GM19035 (cell line): Measurements from ENCODE around the gene RELL1.

Experiments
- ATAC-seq: cut with Tn5 transposase; IDR thresholded peaks from one replicate; pipeline ENCODE4 v1.9.1; 2021; ENCODE audit not compliant: unreplicated experiment

Gene RELL1

DNA sequence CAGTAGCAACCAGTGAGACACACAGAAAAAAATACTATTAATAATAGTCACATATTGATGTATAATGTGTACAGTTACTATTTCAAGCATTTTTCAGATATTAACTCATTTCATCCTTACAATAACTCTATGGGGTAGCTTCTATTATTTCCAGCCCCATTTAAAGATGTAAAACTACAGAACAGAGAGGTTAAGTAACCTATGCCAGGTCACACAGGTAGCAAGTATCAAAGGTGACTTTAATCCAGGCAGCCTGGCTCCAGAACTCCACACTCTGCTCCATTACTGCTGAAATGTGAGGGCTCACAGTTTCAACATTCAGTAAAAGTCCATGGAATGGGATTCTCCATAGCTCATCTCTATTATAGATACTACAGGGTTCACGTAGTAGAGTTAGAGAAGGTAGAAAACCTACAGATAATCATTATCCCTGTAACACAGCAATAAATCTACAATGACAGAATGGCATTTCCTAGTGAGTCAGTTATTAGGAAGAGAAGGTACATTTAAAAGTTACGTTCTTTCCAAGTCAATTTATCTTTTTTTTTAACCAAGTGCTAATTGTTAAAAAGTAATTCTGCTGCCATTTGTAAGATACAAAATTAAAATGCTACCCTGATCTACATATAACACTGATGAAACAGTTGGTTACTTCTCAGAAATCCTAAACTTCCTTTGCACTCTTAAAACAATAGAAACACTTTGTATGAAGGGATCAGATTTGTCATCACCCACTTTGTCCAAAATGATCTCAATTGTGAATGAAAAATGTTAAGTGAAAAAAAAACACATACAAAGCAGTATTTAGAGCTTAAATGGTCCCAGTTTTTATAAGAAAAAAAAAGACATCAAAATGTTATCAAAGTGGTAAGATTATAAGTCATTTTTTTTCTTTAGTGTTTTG lies 18.7 kb downstream of the RELL1 start:
- ATAC-seq = no peak

DNA sequence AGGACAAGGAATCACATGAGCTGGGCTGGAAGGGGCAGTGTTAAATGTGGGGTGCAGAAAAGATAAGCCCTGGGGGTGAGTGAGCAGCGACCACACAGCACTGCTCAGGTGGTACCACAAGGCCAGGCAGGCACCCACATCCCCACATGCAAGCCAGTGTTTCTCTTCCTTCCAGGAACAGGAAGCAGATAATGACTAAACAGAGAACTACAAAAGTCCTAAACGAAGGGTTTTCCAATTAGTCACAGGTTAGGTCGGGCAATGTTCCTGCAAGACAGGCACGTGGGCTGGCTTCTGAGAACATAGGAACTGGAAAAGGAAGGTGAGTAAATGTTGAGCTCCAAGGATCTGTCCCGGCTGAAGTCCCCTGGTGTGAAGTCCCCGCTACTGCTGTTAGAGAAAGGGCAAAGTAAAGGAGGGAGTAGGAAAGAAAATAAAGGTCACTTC lies 19.5 kb downstream of the RELL1 start:
- no peak for ATAC-seq

DNA sequence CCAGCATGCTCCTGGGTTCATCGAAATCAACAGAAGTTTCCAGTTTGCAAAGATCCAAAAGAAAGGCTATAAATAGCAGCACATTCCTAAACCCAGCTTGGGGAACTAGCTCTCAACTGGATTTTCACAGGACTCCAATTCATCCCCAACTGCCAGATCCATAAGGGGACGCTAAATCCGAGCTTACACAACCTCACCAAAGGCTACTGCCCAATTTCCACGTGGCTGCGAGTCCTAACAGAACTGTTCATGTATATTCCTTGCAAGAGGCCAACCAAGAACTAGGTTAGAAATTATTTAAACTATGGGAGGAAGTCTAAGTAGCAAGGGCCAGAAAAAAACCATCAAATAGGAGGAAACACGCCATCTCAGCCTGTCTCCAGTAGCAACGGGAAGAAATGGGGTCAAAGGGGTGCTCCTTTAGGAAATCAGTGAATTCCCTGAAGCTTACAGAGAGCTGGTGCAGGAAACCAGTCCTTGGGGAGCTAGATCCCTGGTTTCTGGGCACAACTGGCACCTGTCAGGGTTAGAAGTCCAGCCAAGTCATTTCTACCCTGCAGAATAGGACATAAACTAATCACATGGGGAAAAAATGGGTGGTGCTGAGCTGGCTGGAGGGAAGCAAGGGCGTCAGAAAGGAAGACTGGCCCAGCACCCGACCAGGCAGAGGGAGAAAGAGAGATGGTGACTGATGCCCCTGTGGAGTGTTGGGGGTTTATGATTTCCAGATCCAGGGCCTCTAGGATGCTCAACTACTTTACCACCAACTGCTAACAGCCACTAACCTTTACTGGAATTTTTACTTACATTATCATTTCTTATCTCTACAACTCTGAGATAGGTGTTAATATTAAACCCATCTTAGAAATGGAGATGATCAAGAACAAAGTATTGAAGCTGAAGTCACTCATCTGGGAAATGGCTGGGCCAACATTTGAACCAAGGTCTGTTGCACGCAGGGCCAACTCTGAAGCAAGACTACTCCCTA lies 20.5 kb downstream of the RELL1 start:
- no peak for ATAC-seq

DNA sequence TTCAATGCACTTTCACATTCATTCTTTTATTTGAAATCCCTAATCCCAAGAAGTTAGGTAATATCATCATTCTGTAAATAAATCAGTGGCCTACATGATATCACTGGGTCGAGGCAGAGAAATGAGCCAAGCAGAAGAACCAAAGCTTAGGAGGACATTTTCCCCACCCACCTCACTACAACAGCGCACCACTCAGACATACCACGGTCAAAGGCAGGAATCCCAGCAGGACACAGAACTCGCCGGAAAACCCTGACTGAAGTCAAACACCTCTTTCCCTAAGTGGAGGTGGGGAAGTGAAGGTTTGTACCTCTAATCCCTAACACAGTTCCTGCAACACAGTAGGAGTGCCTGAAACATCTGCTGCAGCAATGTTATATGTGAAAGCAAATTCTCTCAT lies 21.5 kb downstream of the RELL1 start:
- ATAC-seq = no peak

DNA sequence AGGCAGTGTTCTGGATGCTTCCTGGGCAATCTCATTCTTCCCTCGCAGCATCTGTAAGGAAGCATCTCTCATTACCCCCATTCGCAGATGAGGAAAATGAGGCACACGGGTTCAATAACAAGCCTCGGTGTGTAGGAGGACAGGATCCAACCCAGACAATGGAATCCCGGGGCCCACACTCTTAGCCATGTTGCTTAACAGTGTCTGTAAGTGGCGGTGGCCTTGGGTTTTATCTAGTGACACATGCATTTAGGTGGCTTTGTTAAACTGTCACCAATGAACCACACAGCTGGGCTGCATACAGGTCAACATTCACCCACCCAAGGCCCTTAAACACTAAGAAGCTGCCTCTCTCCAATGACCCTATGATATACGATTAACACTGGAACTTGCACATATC lies 22.6 kb downstream of the RELL1 start:
- ATAC-seq = no peak

DNA sequence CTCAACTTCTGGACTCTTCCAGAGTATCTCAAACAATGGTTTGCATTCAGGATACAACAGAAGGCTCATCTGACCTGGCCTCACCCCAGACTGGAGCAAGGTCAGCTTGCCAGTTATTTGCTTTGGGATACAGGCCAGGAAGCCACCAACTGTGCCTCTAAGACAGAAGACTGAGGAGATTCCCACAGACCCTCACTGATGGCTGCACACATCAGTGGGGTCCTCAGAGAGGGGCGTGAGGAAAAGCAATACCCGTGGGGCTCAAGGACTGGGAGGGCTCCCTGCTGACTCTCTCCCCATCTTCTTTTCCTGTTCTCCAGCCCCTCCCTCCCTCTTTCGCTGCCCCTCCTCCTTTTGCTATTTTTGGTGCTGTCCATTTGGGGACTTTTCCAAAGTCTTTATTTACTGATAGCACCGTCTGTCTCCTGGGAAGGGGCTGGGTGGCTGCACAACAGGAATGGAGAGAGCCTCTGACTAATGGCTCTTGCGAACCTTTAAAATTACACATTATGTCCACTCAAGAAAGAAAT lies 23.2 kb downstream of the RELL1 start:
- ATAC-seq = no peak

DNA sequence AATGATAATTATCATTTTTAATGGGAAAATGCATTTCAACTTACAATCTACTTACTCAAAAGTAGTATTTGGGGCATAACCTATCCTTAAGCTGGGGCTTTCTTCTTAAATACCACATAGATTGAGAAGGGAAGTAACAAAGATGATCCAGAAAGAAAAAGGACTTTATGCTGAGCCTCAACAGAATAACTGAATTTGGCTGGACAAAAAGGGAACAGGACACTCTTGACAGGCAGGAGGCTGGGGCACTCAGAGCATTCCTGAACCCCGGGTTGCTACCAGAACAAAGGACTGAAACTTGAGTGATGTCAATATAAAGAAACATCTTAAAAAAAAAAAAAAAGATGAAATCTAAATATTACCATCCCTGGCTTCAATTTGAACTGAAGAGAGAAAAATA lies 23.9 kb downstream of the RELL1 start:
- no peak for ATAC-seq

DNA sequence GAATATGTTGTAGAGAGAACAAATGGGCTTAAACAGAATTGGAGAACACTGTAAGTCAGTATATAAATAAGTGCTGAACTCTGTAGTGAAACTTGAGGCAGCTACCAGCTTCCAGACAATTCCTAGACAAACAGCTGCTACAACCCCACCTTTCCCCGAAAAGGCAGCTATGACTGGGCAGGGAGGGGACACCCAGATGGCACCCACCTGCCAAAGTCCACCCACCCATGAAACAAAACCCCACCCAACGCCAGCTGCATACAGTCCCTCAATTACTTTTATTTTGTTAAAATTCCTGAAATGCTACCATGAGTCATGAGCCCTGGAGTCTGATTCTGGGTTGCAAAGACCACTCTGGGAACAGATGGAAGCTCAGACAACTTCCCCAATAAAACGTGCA lies 24.4 kb downstream of the RELL1 start:
- ATAC-seq = no peak

DNA sequence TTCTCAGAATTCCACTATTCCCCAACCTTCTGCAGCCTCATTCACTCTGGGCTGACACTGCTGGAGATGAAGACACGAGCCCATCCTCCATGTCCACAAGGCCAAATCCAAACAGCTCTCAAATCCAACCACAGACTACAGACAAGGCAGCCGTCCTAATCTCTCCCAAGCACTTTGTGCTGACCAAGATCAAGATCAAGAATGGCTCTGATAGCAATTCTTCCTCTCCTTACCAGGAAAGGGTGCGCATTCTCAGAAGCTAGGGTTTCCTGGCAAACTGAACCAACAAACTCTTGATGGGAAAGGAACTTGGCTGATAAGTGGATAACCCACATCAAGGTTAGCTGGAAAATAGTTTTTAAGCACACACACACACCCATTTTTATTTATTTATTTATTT lies 26.5 kb downstream of the RELL1 start:
- ATAC-seq = no peak

DNA sequence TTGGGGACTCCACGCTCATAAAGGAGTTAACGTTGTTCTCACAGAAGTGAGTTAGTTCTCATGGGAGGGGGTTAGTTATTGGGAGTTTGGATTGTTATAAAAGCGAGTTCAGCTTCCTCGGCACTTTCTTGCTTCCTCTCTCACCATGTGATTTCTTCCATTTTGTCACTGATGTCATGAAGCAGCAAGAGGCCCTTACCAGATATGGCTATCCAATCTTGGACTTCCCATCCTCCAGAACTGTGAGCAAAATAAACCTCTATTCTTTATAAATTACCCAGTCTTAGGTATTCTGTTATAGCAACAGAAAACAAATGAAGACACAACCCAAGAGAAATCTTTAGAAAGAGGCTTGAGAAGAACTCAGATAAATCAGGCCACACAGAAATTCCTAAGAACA lies 29.5 kb downstream of the RELL1 start:
- ATAC-seq = no peak

DNA sequence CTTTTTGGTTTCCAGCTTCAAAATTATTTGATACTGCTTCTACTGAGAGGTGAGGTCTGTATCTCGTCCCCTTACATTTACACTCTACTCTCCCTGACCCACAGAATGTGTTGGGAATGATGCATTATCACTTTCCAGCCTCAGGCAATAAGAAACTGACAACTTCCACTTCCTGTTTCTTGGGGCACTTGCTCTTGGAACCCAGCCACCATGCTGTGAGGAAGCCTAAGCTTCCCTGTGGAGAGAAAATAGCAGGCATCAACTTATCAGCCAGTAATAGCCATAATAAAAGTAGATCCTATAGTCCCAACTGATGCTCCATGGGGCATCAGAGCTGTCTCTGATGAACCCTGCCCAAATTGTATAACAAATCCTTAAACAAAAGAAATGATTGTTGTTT lies 32.6 kb downstream of the RELL1 start:
- ATAC-seq = no peak

DNA sequence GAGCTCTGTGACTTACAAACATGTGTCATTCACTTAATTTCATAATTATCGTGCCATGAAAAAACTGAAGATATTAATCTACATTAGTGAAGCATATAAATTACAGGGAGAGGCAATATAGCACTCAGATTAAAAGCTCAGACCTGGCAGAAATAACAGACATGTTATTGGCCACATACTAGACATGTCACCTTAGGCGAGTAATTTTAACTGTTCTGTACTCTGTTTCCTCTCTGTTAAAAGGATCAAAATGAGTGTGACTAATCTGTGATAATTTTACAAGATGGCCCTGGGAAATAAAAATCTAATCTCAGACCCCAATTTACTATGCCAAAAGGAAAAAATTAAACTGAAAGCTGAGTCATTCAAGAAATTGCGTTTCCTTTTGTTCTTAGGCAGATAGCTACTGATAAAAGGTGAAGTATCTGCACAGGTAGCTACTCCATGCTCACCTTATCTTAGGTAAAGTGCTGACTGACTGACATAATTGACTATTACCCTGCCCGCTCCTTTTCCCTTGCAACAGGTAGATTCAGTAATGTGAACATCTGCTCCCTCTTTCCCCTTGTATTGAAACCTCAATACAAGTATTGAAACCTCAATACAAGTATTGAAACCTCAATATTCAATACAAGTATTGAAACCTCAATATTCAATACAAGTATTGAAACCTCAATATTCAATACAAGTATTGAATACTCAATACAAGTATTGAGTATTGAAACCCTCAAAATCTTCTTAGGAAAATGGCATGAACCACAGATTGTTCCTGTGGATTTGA lies 33.2 kb downstream of the RELL1 start:
- no peak for ATAC-seq

DNA sequence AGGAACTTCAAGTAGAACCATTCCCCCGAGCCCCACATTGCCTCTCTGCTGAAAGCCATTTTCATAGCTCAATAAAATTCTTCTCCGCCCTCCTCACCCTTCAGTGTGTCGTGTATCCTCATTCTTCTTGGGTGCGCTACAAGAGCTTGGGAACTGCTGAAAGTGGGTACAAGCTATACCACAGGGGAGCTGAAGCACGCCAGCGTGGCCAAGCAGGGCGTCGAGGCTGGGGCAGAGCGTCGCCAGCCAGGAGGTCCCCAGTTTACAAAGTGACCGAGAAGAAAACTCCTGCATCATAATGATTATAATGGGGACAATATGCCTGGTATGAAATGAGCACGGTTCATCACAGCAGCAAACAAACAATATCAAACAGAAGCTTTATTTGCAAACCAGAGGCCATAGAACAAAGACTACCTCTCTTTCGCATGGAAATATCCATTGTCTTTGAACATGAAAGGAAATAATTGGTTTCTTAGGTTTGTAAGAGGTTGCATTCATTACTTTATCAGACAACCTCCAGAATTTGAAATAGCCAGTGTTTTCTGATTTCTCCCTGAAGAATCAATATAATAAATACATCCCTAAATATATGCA lies 34.3 kb downstream of the RELL1 start:
- ATAC-seq = no peak

DNA sequence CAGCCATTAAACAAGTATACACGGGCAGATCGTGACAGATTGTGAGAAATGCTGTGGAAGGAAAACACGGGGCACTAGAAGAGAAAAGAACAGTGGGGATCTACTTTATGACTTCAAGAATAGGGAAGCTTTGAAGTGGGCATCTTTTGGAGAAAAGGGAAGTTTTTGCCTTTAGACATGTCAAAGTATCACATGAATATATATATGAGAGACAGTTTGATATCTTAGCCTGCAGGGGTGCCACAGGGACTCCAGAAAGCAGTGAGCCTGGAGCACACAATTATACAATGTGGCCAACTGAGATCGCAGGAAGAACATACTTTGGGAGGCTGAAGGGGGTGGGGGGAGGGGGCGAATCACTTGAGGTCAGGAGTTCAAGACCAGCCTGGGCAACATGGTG lies 35.7 kb downstream of the RELL1 start:
- ATAC-seq = no peak

DNA sequence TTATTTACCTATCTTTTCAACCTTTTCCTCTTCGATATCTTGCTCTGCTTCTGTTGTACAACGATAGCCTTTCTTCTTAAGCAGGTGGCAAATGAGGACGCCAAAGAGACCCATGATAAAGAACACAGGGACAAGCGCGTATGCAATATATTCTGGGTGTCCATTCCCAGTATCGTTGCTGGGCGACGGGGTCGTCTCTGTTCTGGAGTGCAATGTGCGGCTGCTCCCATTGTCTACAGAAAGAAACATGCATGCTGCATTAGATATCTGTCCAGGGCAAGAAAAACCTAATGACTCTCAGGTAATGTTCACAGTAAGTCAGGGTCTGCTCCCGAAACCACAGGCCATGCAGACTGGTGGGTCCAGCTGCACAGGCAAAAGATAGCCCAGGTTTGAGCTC lies 36.9 kb downstream of the RELL1 start:
- no peak for ATAC-seq

DNA sequence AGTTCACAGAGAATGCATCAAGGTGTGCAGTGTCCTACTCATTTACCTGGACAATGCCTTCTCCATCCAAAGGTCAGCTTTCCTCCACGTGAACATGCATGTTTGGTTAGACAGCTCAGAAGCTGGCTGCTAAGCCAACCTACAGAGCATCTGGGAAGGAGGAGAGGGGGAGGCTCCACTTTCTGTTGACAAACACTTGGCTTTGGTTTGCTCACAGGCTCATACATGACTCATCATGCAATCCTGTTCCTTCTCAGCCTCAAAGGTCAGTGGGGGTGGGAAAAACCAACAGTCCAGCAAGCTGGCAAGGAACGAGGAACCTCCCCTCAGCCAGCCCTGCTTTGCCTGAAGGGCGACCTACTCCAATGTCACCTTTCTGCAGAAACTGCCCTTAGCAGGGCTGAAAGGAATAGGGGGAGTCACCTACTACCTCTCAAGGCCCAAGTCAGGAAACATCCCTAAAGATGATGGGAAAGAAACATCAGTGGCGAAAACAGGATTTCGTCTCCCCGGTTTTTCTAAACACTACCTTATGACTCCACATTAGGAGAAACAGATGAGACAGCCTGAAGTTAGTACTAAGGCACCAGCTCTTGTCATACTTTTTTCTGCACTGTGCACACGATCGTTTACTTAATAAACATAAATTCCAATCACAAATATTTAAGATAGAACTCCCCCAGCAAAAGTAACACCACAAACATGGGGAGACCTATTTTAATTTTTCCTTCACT lies 37.9 kb downstream of the RELL1 start:
- ATAC-seq = no peak

DNA sequence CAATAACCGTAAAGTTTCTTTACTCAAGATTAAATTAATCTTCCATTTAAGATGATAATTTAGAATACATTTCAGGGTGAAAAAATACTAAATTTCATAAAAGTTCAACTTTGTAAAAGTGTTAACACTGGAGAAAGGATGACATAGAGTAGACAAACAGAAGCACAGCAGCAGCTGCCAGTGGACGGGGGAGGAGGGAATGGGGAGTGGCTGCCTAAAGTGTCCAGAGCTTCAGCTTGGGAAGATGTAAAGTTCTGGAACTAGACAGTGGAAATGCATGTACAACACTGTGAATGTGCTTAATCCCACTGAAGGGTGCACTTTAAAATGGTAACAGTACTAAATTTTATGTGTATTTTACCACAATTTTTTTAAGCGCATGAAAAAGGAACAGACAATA lies 39.9 kb downstream of the RELL1 start:
- ATAC-seq = no peak

DNA sequence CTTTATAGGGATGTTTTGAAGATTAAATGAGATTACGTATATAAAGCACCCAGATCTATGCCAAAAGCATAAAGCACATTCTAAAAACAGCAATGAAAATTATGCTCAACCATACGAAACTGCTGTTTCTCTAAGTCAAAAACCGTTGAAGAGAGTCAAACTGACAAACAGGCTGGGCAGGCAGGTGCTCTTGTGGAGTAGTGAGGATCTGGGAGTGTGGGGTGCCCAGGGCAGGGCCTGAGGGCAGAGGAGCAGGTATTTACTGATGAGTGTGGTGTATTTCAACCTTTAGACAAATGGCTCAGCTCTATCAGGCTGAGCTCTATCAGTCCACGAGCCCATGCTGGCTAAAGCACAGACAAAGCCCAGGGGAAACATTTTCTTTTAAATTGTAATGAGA lies 40.4 kb downstream of the RELL1 start:
- ATAC-seq = no peak

DNA sequence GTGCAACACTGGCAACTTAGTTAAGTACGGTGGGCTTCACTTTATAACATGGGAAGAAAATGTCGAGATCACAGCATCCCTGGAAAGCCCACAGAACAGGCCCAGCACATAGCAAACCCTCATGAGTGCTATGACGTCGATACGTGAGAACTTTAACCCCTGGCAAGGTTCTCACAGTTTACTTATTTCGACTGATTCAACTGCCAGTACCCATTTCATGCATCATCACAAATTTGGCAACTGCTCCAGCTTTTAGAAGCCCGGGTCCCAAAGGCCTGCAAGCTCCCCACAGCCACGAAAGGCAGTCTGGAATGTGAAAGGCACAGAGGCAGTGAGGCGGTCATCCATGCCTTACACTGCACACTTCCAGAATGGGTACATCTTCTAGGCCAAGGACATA lies 41.2 kb downstream of the RELL1 start:
- ATAC-seq = no peak
